Measurements from ENCODE around the gene ARMCX5. TPM values are rescaled to one million over a fixed set of nuclear protein-coding genes. Genes with fewer than 3 reads are reported as not detected.

ARMCX5 gene
- total and polyA plus RNA-seq, 10 of the 15 experiments (the other 5 are each of a cell fraction or from before 2014, with no cell fraction given): 6.5 to 13.7 (median 9.9) TPM

DNA sequence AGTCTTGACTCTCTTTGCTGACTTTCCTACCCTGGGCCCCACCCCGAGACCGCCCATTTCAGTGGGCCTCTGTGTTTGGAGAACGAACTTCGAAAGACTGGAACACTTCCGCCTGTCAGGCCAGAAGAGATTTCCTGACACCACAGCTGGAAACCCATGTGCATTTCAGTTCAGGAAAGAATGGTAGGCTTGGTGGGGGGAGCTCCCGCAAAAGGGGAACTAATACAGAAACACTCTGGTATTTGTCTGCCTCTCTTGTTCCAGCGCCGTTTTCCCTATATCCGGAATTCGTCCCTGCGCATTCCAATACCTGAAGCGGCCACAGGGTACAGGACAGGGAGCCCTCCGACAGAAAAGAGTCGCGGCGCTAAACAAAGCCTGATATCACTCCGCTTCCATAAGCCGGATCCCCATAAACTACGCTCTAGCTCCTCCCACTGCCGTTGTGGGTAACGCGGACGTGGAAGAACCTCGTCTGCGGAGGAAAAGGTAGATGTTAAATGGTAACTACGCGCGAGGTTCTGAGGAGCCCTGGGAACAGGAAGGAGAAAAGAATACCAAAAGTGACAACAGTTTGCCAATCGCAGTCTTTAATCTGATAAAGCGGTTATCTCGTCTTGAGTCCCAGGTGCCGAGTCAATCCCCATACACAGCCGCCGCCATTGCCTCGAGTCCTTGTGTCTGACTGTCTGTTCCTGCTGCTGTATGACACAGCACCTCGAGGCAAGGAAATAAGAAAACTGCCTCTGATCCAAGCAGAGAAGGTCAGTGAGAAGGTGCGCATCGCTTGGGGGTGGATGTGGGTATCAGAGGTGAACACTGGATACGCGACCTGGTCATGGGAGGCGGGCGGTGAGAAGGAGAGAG is at the start of gene ARMCX5 (continued):
- TF ChIP-seq, protein P1, sequence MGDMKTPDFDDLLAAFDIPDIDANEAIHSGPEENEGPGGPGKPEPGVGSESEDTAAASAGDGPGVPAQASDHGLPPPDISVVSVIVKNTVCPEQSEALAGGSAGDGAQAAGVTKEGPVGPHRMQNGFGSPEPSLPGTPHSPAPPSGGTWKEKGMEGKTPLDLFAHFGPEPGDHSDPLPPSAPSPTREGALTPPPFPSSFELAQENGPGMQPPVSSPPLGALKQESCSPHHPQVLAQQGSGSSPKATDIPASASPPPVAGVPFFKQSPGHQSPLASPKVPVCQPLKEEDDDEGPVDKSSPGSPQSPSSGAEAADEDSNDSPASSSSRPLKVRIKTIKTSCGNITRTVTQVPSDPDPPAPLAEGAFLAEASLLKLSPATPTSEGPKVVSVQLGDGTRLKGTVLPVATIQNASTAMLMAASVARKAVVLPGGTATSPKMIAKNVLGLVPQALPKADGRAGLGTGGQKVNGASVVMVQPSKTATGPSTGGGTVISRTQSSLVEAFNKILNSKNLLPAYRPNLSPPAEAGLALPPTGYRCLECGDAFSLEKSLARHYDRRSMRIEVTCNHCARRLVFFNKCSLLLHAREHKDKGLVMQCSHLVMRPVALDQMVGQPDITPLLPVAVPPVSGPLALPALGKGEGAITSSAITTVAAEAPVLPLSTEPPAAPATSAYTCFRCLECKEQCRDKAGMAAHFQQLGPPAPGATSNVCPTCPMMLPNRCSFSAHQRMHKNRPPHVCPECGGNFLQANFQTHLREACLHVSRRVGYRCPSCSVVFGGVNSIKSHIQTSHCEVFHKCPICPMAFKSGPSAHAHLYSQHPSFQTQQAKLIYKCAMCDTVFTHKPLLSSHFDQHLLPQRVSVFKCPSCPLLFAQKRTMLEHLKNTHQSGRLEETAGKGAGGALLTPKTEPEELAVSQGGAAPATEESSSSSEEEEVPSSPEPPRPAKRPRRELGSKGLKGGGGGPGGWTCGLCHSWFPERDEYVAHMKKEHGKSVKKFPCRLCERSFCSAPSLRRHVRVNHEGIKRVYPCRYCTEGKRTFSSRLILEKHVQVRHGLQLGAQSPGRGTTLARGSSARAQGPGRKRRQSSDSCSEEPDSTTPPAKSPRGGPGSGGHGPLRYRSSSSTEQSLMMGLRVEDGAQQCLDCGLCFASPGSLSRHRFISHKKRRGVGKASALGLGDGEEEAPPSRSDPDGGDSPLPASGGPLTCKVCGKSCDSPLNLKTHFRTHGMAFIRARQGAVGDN (IDR thresholded peaks at IDR 0.05): no peak
- TF ChIP-seq, protein P2, sequence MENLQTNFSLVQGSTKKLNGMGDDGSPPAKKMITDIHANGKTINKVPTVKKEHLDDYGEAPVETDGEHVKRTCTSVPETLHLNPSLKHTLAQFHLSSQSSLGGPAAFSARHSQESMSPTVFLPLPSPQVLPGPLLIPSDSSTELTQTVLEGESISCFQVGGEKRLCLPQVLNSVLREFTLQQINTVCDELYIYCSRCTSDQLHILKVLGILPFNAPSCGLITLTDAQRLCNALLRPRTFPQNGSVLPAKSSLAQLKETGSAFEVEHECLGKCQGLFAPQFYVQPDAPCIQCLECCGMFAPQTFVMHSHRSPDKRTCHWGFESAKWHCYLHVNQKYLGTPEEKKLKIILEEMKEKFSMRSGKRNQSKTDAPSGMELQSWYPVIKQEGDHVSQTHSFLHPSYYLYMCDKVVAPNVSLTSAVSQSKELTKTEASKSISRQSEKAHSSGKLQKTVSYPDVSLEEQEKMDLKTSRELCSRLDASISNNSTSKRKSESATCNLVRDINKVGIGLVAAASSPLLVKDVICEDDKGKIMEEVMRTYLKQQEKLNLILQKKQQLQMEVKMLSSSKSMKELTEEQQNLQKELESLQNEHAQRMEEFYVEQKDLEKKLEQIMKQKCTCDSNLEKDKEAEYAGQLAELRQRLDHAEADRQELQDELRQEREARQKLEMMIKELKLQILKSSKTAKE (IDR thresholded peaks at IDR 0.05; ENCODE audit: low read depth, poor library complexity, severe bottlenecking): peak; percentile 21
- TF ChIP-seq FOXM1 (IDR thresholded peaks at IDR 0.05; ENCODE audit: low read depth, low read length) (no peak), NR2F1 (conservative IDR thresholded peaks at IDR 0.05) (no peak), SIX5 (IDR thresholded peaks at IDR 0.05; ENCODE audit: low read depth, low read length, severe bottlenecking) (no peak), STAT1 (conservative IDR thresholded peaks at IDR 0.05) (no peak), FOXK2 (IDR thresholded peaks at IDR 0.05) (no peak), NFYA (IDR thresholded peaks at IDR 0.05; ENCODE audit: borderline replicate concordance, low read depth, low read length) (no peak), IKZF1 (conservative IDR thresholded peaks at IDR 0.05) (peak; percentile 91), YY1 (IDR thresholded peaks at IDR 0.05; ENCODE audit: low read depth, low read length) (peak; percentile 85), LARP7 (IDR thresholded peaks at IDR 0.05) (no peak), PML (IDR thresholded peaks at IDR 0.05; ENCODE audit: low read length) (peak; percentile 84), NR2C1 (IDR thresholded peaks at IDR 0.05) (no peak), RAD21 (IDR thresholded peaks at IDR 0.05; ENCODE audit: insufficient read depth, low read depth, low read length) (no peak), ZZZ3 (IDR thresholded peaks at IDR 0.05; ENCODE audit: control insufficient read depth, insufficient read length, low read depth) (no peak), STAT3 (IDR thresholded peaks at IDR 0.05; ENCODE audit: low read depth, low read length) (no peak), ASH2L (IDR thresholded peaks at IDR 0.05; ENCODE audit: borderline replicate concordance, low read depth) (no peak), CHD2 (IDR thresholded peaks at IDR 0.05; ENCODE audit: borderline replicate concordance, low read depth, low read length) (peak; percentile 82), RELA (IDR thresholded peaks at IDR 0.05; ENCODE audit: borderline replicate concordance, partially characterized antibody) (no peak)
- TF ChIP-seq, protein P3, sequence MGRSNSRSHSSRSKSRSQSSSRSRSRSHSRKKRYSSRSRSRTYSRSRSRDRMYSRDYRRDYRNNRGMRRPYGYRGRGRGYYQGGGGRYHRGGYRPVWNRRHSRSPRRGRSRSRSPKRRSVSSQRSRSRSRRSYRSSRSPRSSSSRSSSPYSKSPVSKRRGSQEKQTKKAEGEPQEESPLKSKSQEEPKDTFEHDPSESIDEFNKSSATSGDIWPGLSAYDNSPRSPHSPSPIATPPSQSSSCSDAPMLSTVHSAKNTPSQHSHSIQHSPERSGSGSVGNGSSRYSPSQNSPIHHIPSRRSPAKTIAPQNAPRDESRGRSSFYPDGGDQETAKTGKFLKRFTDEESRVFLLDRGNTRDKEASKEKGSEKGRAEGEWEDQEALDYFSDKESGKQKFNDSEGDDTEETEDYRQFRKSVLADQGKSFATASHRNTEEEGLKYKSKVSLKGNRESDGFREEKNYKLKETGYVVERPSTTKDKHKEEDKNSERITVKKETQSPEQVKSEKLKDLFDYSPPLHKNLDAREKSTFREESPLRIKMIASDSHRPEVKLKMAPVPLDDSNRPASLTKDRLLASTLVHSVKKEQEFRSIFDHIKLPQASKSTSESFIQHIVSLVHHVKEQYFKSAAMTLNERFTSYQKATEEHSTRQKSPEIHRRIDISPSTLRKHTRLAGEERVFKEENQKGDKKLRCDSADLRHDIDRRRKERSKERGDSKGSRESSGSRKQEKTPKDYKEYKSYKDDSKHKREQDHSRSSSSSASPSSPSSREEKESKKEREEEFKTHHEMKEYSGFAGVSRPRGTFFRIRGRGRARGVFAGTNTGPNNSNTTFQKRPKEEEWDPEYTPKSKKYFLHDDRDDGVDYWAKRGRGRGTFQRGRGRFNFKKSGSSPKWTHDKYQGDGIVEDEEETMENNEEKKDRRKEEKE (IDR thresholded peaks at IDR 0.05): no peak
- TF ChIP-seq, protein P4, sequence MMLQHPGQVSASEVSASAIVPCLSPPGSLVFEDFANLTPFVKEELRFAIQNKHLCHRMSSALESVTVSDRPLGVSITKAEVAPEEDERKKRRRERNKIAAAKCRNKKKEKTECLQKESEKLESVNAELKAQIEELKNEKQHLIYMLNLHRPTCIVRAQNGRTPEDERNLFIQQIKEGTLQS (IDR thresholded peaks at IDR 0.05; ENCODE audit: borderline replicate concordance, extremely low read depth, low read depth, low read length): no peak

Data from GM12878 (cell line).